Loucy (cell line): ENCODE measurements around the gene NQO2.

Experiments used
- H2AFZ ChIP-seq: fragments of 200-600 bp; sonication (generic); 2 replicates; pipeline ENCODE4 v1.6.0; 2016; ENCODE audit warnings: antibody characterized with exemption, mild to moderate bottlenecking, low read length, moderate library complexity
- H3F3A ChIP-seq: fragments of 200-600 bp; 2 replicates; pipeline ENCODE4 v1.6.0; 2016; ENCODE audit warnings: antibody characterized with exemption, low read depth, mild to moderate bottlenecking
- H3K27me3 ChIP-seq: fragments of 200-600 bp; sonication (generic); 2 replicates; pipeline ENCODE4 v1.6.1; 2014; ENCODE audit warnings: low read length, mild to moderate bottlenecking; ENCODE audit not compliant: insufficient read depth, poor library complexity, severe bottlenecking
- H3K36me3 ChIP-seq: fragments of 200-600 bp; sonication (generic); 2 replicates; pipeline ENCODE4 v1.6.1; 2016; ENCODE audit warnings: low read length; ENCODE audit not compliant: insufficient read depth
- H3K4me1 ChIP-seq: fragments of 200-600 bp; sonication (generic); 2 replicates; pipeline ENCODE4 v1.5.1; 2014; ENCODE audit warnings: low read length, mild to moderate bottlenecking; ENCODE audit not compliant: insufficient read depth, poor library complexity, severe bottlenecking
- H3K4me2 ChIP-seq: fragments of 200-600 bp; sonication (generic); 2 replicates; pipeline ENCODE4 v1.6.0; 2014; ENCODE audit warnings: antibody characterized with exemption, low read length, low read depth, mild to moderate bottlenecking; ENCODE audit not compliant: poor library complexity, severe bottlenecking
- H3K4me3 ChIP-seq: fragments of 200-600 bp; sonication (generic); 2 replicates; pipeline ENCODE4 v1.5.1; 2014; ENCODE audit warnings: low read length, mild to moderate bottlenecking, mixed read lengths; ENCODE audit not compliant: poor library complexity, severe bottlenecking
- H3K79me2 ChIP-seq: fragments of 200-600 bp; sonication (generic); 2 replicates; pipeline ENCODE4 v1.6.1; 2014; ENCODE audit warnings: low read length; ENCODE audit not compliant: insufficient read depth
- H3K9ac ChIP-seq: fragments of 200-600 bp; sonication (generic); 2 replicates; pipeline ENCODE4 v1.6.0; 2014; ENCODE audit warnings: mild to moderate bottlenecking, low read depth, low read length, moderate library complexity; ENCODE audit not compliant: poor library complexity, severe bottlenecking
- H3K9me2 ChIP-seq: fragments of 200-600 bp; sonication (generic); replicated peaks from 2 replicates; pipeline ENCODE4 v1.6.1; 2016; ENCODE audit warnings: low read depth, low read length, mixed read lengths
- H3K9me3 ChIP-seq: fragments of 200-600 bp; sonication (generic); 2 replicates; pipeline ENCODE4 v1.6.1; 2014; ENCODE audit warnings: mild to moderate bottlenecking, antibody characterized with exemption, low read length, low read depth; ENCODE audit not compliant: insufficient read depth
- H4K20me1 ChIP-seq: fragments of 200-600 bp; sonication (generic); 2 replicates; pipeline ENCODE4 v1.6.0; 2014; ENCODE audit warnings: antibody characterized with exemption, low read length, mild to moderate bottlenecking; ENCODE audit not compliant: insufficient read depth, poor library complexity, severe bottlenecking
- EZH2phosphoT487 ChIP-seq: fragments of 200-600 bp; IDR thresholded peaks from 2 replicates; pipeline ENCODE4 v1.6.1; 2018; ENCODE audit warnings: antibody characterized with exemption, mild to moderate bottlenecking, moderate library complexity, borderline replicate concordance
- TF ChIP-seq, protein P1 (sequence below): fragments of 200-600 bp; sonication (generic); conservative IDR thresholded peaks from 2 replicates; pipeline ENCODE4 v1.5.1; 2014; ENCODE audit warnings: mild to moderate bottlenecking, antibody characterized with exemption, low read length

Gene NQO2

DNA sequence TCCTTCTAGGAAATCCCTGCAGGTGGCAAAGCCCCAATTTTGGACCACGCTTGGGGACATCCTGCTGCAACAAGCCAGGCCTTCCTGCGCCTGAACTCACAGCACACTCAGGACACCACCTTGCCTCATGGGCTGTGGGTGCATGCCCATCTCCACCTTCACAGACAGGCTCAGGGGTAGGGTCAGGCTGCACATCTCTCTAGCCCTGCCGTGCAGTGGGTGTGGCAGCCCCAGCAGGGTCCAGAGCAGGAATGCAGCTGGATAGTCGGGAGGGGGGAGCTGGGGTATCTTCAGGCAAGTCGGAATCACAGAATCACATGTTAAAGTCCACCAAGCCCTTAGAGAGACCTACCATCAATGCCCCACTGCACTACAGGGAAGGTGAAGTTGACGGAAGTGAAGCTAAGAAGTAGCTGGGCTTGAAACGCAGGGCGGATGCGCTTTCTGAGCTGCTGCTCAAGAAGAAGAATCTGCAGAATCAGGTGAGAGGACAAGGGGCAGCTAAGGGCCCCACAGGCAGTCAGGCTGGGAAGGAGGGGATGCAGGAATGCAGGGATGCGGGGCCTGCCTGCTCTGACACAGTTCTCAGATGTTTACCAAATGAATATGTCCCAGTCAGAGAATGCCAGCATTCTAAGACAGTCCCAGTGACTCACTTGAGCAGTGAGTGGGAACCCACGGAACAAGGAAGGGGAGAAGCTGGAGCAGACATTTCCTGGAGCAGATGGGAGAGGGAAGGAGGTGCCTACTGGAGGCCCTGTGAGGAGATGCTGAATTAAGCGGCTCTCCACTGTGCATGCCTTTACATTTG is 39.6 kb upstream of the NQO2 start:
- Histone ChIP-seq H3K36me3 (no peaks in the 10 kb centered on the region), H3K4me1 (no peaks in the 10 kb centered on the region), H3K9me2 (no peaks in the 10 kb centered on the region), H3K9ac (no peak overlapping the region), H3K27me3 (no peaks in the 10 kb centered on the region), H3K79me2 (no peaks in the 10 kb centered on the region), H2AFZ (no peak overlapping the region), H3K4me3 (no peak overlapping the region), H3F3A (no peaks in the 10 kb centered on the region), H3K9me3 (no peaks in the 10 kb centered on the region), H3K4me2 (no peak overlapping the region), H4K20me1 (no peaks in the 10 kb centered on the region)
- TF ChIP-seq, protein P1, sequence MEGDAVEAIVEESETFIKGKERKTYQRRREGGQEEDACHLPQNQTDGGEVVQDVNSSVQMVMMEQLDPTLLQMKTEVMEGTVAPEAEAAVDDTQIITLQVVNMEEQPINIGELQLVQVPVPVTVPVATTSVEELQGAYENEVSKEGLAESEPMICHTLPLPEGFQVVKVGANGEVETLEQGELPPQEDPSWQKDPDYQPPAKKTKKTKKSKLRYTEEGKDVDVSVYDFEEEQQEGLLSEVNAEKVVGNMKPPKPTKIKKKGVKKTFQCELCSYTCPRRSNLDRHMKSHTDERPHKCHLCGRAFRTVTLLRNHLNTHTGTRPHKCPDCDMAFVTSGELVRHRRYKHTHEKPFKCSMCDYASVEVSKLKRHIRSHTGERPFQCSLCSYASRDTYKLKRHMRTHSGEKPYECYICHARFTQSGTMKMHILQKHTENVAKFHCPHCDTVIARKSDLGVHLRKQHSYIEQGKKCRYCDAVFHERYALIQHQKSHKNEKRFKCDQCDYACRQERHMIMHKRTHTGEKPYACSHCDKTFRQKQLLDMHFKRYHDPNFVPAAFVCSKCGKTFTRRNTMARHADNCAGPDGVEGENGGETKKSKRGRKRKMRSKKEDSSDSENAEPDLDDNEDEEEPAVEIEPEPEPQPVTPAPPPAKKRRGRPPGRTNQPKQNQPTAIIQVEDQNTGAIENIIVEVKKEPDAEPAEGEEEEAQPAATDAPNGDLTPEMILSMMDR, result no peak
- no peak for TF ChIP-seq EZH2phosphoT487

DNA sequence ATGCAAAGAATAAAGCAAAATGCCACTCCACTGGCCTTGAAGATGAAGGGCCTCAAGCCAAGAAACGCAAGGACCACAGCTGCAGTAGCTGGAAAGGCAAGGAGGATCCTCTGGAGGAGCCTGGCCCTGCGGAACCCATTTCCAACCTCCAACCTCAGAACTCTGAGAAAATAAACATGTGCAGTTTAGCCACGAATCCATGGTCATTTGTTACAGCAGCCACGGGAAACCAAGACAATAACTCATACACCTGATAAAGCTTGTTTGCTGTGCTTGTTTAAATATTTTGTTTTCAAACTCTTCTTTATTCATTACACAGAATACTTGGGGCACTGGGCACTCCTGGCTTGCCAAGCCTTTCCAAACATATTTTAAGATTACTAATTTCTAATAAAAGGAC is 38.8 kb upstream of the NQO2 start:
- Histone ChIP-seq H3K9ac (no peak overlapping the region), H3K36me3 (no peaks in the 10 kb centered on the region), H3K79me2 (no peaks in the 10 kb centered on the region)

DNA sequence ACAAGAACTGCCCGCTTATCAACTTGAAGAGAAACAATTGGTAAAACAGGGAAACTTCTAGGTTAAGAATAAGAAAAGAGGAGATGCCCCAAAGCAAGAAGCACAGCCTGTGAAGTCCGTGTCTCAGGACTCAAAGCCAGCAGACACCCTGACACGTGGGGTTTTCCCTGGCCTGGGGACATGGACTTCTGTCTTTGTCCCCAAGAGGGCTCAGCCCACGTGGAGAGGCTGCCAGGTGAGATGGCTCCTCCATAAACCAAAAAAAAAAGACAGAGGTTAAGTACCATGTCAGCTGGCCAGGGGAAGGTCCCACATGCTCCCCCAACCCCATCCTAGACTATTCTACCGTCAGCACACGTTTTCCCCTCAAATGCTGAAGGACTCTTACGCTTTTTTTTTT is 38.2 kb upstream of the NQO2 start:
- no peaks in the 10 kb centered on the region for H3K4me1 ChIP-seq
- no peak overlapping the region for H3K4me2 ChIP-seq
- H4K20me1 ChIP-seq, result no peaks in the 10 kb centered on the region
- H3K9ac ChIP-seq, result no peak overlapping the region
- no peaks in the 10 kb centered on the region for H3K9me3 ChIP-seq
- TF ChIP-seq, protein P1, result no peak
- TF ChIP-seq EZH2phosphoT487, result no peak
- H2AFZ ChIP-seq, result no peak overlapping the region
- H3F3A ChIP-seq, result no peaks in the 10 kb centered on the region
- no peaks in the 10 kb centered on the region for H3K27me3 ChIP-seq
- H3K4me3 ChIP-seq, result no peak overlapping the region
- no peaks in the 10 kb centered on the region for H3K36me3 ChIP-seq
- no peaks in the 10 kb centered on the region for H3K79me2 ChIP-seq
- H3K9me2 ChIP-seq, result no peaks in the 10 kb centered on the region

More for the DNA sequence above, 38.8 kb upstream of the NQO2 start:
- no peaks in the 10 kb centered on the region for H3K4me1 ChIP-seq
- no peak overlapping the region for H2AFZ ChIP-seq
- no peaks in the 10 kb centered on the region for H3F3A ChIP-seq
- H4K20me1 ChIP-seq, result no peaks in the 10 kb centered on the region
- no peaks in the 10 kb centered on the region for H3K9me3 ChIP-seq
- no peaks in the 10 kb centered on the region for H3K27me3 ChIP-seq
- no peak for TF ChIP-seq EZH2phosphoT487
- TF ChIP-seq, protein P1, result no peak
- H3K4me2 ChIP-seq, result no peak overlapping the region
- no peak overlapping the region for H3K4me3 ChIP-seq
- H3K9me2 ChIP-seq, result no peaks in the 10 kb centered on the region
